ENCODE data around the gene PRMT7.

DNA sequence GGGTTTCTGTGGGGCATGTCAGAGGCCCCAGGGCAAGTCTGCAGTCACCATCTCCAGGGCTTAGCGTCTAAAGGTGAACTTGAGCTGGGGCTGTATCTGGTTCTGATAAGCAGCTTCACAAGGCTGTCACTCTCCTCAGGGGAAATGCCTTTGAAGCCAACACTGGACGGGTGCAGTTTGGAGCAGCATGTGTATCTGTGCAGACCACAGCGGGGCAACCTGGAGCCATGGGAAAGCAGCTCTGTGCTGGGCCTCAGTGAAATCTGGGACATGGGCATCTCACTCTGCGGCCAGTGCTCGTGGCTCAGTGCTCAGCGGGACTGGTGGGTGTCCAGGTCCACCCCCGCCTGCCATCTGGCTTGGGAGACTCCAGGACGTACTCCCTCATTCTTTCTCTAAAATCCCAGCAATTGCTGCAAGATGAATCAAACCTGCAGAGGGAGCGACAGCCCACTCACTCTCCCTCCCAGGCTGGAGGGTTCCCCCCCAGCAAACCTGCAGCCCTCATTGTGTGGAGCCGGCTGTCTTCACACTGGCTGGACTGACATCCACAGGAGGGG, 63.5 kb downstream of the PRMT7 start:
- TF ChIP-seq, protein P1, sequence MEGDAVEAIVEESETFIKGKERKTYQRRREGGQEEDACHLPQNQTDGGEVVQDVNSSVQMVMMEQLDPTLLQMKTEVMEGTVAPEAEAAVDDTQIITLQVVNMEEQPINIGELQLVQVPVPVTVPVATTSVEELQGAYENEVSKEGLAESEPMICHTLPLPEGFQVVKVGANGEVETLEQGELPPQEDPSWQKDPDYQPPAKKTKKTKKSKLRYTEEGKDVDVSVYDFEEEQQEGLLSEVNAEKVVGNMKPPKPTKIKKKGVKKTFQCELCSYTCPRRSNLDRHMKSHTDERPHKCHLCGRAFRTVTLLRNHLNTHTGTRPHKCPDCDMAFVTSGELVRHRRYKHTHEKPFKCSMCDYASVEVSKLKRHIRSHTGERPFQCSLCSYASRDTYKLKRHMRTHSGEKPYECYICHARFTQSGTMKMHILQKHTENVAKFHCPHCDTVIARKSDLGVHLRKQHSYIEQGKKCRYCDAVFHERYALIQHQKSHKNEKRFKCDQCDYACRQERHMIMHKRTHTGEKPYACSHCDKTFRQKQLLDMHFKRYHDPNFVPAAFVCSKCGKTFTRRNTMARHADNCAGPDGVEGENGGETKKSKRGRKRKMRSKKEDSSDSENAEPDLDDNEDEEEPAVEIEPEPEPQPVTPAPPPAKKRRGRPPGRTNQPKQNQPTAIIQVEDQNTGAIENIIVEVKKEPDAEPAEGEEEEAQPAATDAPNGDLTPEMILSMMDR (IDR thresholded peaks at IDR 0.05): no peak
- no peak for TF ChIP-seq POLR2A (IDR thresholded peaks at IDR 0.05)

Data from ovary (tissue), 3 donors.